CD4-positive, alpha-beta T cell (primary cell): ENCODE data around the gene ENAH. TPM values are rescaled to one million over a fixed set of nuclear protein-coding genes. Genes with fewer than 3 reads are reported as not detected.

Experiments used
- ATAC-seq: fragments of 200-7000 bp; cut with Tn5 transposase; one replicate; pipeline ENCODE4 v1.10.0; 2022; ENCODE audit warnings: mild to moderate bottlenecking; ENCODE audit not compliant: poor library complexity
- CTCF ChIA-PET: fragments of 350-600 bp; sonication (Branson Sonifier 250); formaldehyde crosslinking; loops from one replicate; lab custom pipeline; 2021; ENCODE audit warnings: antibody characterized with exemption, inconsistent platforms; lab: Charles Lee
- POLR2A ChIA-PET: fragments of 350-600 bp; sonication (Branson Sonifier 250); formaldehyde crosslinking; loops from one replicate; lab custom pipeline; 2021; ENCODE audit warnings: antibody characterized with exemption, inconsistent platforms; lab: Charles Lee
- DNase-seq, 14 experiments: peaks; one replicate each; pipeline ENCODE4 v3.0.0-alpha.2; 2013 to 2020; ENCODE audit warnings: mixed read lengths in 2 of 14
- H3K27ac ChIP-seq, 2 donors: one replicate each; pipeline versions ENCODE4 v1.5.1 to v1.7.0; 2013; ENCODE audit warnings: low read length in 2 of 2, low read depth in 1 of 2, mild to moderate bottlenecking in 1 of 2
- H3K27me3 ChIP-seq, 2 experiments: 1 replicate in 1 of 2; 2 replicates in 1 of 2; pipeline versions ENCODE4 v1.6.1 to v1.7.0; 2013; ENCODE audit warnings: low read length in 2 of 2, control low read depth in 1 of 2, mild to moderate bottlenecking in 1 of 2, moderate library complexity in 1 of 2; ENCODE audit not compliant: insufficient read depth in 2 of 2, control insufficient read depth in 1 of 2
- H3K36me3 ChIP-seq: one replicate; pipeline ENCODE4 v1.6.1; 2013; ENCODE audit warnings: low read length, control low read depth; ENCODE audit not compliant: insufficient read depth
- H3K4me1 ChIP-seq: one replicate; pipeline ENCODE4 v1.6.1; 2013; ENCODE audit warnings: low read length, control low read depth; ENCODE audit not compliant: insufficient read depth
- H3K4me3 ChIP-seq: one replicate; pipeline ENCODE4 v1.5.1; 2013; ENCODE audit warnings: mild to moderate bottlenecking, low read length, moderate library complexity
- H3K9me3 ChIP-seq, 2 experiments: 1 replicate in 1 of 2; 2 replicates in 1 of 2; pipeline versions ENCODE4 v1.6.1 to v1.7.0; 2013; ENCODE audit warnings: low read length in 2 of 2, mild to moderate bottlenecking in 2 of 2, control low read depth in 1 of 2, moderate library complexity in 1 of 2; ENCODE audit not compliant: control insufficient read depth in 1 of 2, insufficient read depth in 1 of 2
- H3K27ac Mint-ChIP-seq: one replicate; pipeline ENCODE4 v1.8.0; 2020; ENCODE audit warnings: mixed read lengths
- H3K27me3 Mint-ChIP-seq: one replicate; pipeline ENCODE4 v1.8.0; 2021; ENCODE audit warnings: mixed read lengths
- H3K36me3 Mint-ChIP-seq: one replicate; pipeline ENCODE4 v1.8.0; 2021; ENCODE audit warnings: low read depth, mixed read lengths
- H3K4me1 Mint-ChIP-seq: one replicate; pipeline ENCODE4 v1.8.0; 2021; ENCODE audit warnings: low read depth, mixed read lengths
- H3K4me3 Mint-ChIP-seq: one replicate; pipeline ENCODE4 v1.8.0; 2020; ENCODE audit warnings: mild to moderate bottlenecking, mixed read lengths
- H3K9me3 Mint-ChIP-seq: one replicate; pipeline ENCODE4 v1.8.0; 2020; ENCODE audit warnings: mixed read lengths
- intact Hi-C, 2 experiments: fragments of 100-400 bp; cut with DNase I in 1 of 2; cut with micrococcal nuclease in 1 of 2; formaldehyde crosslinking; loops; one replicate each; pipeline versions ENCODE4 v1.15.1 to v1.9.0; 2023 to 2025; cut with DNase I, micrococcal nuclease
- total RNA-seq, 174 experiments: library from RNA in 2 of 174; stranded (reverse) in 2 of 174; gene quantifications; one replicate each; pipeline ENCODE4 v1.2.3 and lab custom pipeline; 2021 to 2026
- TF ChIP-seq, protein P1 (sequence below): fragments of 200-600 bp; IDR thresholded peaks from one replicate; pipeline ENCODE4 v1.8.0; 2022; ENCODE audit warnings: antibody characterized with exemption, mild to moderate bottlenecking

ENAH gene
- total RNA-seq, 2 experiments from 2014 or later, result not detected

DNA sequence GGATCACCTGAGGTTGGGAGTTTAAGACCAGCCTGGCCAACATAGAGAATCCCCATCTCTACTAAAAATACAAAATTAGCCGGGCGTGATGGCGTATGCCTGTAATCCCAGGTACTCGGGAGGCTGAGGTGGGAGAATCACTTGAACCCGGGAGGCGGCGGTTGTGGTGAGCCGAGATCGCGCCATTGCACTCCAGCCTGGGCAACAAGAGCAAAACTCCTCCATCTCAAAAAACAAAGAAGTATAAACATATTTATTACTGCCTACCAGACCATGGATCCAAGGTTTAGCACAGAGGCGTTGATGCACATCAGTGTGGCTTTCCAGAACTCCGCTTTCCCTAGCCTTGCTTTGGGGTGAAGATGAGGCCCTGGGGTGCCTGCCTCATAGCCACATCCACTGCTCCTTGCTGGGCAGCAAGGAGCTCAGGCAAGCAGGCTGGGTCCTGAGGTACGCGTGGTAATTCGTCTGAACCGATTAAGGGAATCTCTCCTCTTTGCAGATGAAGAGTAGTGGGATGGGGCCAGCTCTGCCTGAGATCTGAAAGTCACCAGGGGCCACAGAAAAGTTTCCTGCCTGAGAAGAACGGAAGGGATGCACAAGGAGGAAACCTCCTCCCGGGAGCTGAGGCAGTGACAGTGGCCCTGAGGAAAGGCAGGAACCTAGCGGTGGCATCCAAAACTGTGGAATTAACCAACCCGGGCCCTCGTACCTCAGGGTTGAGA is 172.8 kb downstream of the ENAH start:
- CTCF ChIA-PET, result interaction anchor here (1.0 to 2.0 kb wide), 4 partner anchors 17 to 506 kb away, joined by 3 to 6 read pairs (median 3); no protein-coding TSS in a partner anchor
- Histone ChIP-seq H3K4me1 (peaks cover 32% of the 10 kb centered on the region), H3K36me3 (no peaks in the 10 kb centered on the region), H3K9me3 (no peaks in the 10 kb centered on the region), H3K27me3 (no peaks in the 10 kb centered on the region), H3K4me3 (no peak overlapping the region), H3K27ac (no peak overlapping the region)
- no peaks in the 10 kb centered on the region for H3K9me3 Mint-ChIP-seq
- no peaks in the 10 kb centered on the region for H3K36me3 Mint-ChIP-seq
- peaks cover 25% of the 10 kb centered on the region for H3K4me1 Mint-ChIP-seq
- H3K27ac Mint-ChIP-seq, result no peak overlapping the region
- H3K27me3 Mint-ChIP-seq, result no peaks in the 10 kb centered on the region
- POLR2A ChIA-PET, result interaction anchor here (0.8 to 1.1 kb wide), 2 partner anchors 54 to 417 kb away, joined by 3 read pairs; no protein-coding TSS in a partner anchor
- ATAC-seq (no peak), DNase-seq (no peak)
- TF ChIP-seq, protein P1, sequence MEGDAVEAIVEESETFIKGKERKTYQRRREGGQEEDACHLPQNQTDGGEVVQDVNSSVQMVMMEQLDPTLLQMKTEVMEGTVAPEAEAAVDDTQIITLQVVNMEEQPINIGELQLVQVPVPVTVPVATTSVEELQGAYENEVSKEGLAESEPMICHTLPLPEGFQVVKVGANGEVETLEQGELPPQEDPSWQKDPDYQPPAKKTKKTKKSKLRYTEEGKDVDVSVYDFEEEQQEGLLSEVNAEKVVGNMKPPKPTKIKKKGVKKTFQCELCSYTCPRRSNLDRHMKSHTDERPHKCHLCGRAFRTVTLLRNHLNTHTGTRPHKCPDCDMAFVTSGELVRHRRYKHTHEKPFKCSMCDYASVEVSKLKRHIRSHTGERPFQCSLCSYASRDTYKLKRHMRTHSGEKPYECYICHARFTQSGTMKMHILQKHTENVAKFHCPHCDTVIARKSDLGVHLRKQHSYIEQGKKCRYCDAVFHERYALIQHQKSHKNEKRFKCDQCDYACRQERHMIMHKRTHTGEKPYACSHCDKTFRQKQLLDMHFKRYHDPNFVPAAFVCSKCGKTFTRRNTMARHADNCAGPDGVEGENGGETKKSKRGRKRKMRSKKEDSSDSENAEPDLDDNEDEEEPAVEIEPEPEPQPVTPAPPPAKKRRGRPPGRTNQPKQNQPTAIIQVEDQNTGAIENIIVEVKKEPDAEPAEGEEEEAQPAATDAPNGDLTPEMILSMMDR, result no peak
- intact Hi-C loops, result loop anchor here in 1 of 2 experiments (5.0 kb wide), 3 partner anchors 297 to 642 kb away; partner anchors contain the start of gene SRP9
- H3K4me3 Mint-ChIP-seq, result no peak overlapping the region

DNA sequence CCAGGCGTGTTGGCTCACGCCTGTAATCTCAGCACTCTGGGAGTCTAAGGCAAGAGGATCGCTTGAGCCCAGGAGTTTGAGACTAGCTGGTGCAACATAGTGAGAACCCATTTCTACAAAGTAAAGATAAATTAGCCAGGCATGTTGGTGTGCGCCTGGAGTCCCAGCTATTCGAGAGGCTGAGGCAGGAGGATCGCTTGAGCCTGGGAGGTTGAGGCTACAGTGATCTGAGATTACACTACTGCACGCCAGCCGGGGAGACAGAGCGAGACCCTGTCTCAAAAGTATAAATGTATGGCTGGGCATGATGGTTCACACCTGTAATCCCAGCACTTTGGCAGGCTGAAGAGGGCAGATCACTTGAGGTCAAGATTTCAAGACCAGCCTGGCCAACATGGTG is 173.6 kb downstream of the ENAH start:
- no peaks in the 10 kb centered on the region for H3K27me3 Mint-ChIP-seq
- H3K36me3 ChIP-seq, result no peaks in the 10 kb centered on the region
- H3K4me1 Mint-ChIP-seq, result peaks cover 32% of the 10 kb centered on the region
- no peaks in the 10 kb centered on the region for H3K9me3 ChIP-seq
- no peak overlapping the region for H3K27ac Mint-ChIP-seq
- no peaks in the 10 kb centered on the region for H3K36me3 Mint-ChIP-seq
- H3K4me3 ChIP-seq, result no peak overlapping the region
- H3K27me3 ChIP-seq, result no peaks in the 10 kb centered on the region
- intact Hi-C loops, result loop anchor here in 1 of 2 experiments (5.0 kb wide), 3 partner anchors 298 to 643 kb away; partner anchors contain the start of gene SRP9
- POLR2A ChIA-PET, result interaction anchor here (0.8 to 2.2 kb wide), 2 partner anchors 12 to 53 kb away, joined by 3 to 13 read pairs; no protein-coding TSS in a partner anchor
- no peak overlapping the region for H3K27ac ChIP-seq
- no peaks in the 10 kb centered on the region for H3K9me3 Mint-ChIP-seq
- CTCF ChIA-PET, result interaction anchor here (0.8 kb wide), 1 partner anchor 646 kb away, joined by 3 read pairs; no protein-coding TSS in a partner anchor
- H3K4me1 ChIP-seq, result peaks cover 40% of the 10 kb centered on the region
- DNase-seq, result no peak
- ATAC-seq, result no peak
- no peak overlapping the region for H3K4me3 Mint-ChIP-seq
- TF ChIP-seq, protein P1, result no peak

DNA sequence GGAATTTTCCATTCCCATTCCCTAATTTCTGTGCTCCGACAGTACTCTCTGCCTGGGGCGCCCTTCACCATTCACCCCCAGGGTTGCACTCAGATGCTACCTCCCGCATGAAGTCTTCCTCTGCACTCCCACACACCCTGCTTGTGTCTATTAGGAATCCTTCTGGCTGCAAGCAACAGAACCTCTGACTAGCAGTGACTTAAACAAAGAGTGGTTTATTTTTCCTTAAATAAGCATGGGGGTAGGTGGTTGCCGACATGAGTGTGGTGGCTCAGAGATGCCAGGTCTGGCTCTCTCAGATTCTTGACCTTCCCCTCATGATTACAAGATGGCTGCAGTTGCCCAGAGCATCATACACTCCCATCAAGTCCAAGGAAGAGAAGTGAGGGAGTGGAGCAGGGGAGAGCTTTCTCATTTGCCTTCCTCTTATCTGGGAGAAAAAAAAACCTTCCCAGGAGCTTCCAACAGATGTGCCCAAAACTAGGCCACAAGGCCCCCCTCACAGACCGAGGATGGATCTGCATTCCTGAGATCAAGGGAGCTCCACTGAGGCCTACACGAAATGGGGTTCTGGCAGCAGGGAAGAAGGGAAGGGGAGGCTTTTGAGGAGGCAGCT is 175.5 kb downstream of the ENAH start:
- Mint-ChIP-seq H3K27me3 (no peaks in the 10 kb centered on the region), H3K27ac (peak overlapping the region; percentile 27), H3K36me3 (no peaks in the 10 kb centered on the region), H3K4me3 (no peak overlapping the region), H3K9me3 (no peaks in the 10 kb centered on the region), H3K4me1 (peaks cover 42% of the 10 kb centered on the region)
- H3K9me3 ChIP-seq, result no peaks in the 10 kb centered on the region
- TF ChIP-seq, protein P1, result no peak
- H3K4me3 ChIP-seq, result no peak overlapping the region
- DNase-seq, result no peak
- intact Hi-C loops, result loop anchor here in 1 of 2 experiments (5.0 kb wide), 3 partner anchors 300 to 645 kb away; partner anchors contain the start of gene SRP9
- peaks cover 57% of the 10 kb centered on the region for H3K4me1 ChIP-seq
- no peak overlapping the region for H3K27ac ChIP-seq
- ATAC-seq, result no peak
- ChIA-PET CTCF (interaction anchor here (0.6 to 1.4 kb wide), 2 partner anchors 8 to 510 kb away, joined by 3 read pairs; no protein-coding TSS in a partner anchor), POLR2A (interaction anchor here (0.8 to 2.2 kb wide), 5 partner anchors 9 to 420 kb away, joined by 3 to 13 read pairs (median 4); partner anchors contain the start of genes SRP9 and TMEM63A)
- no peaks in the 10 kb centered on the region for H3K27me3 ChIP-seq
- no peaks in the 10 kb centered on the region for H3K36me3 ChIP-seq
